Activated naive CD4-positive, alpha-beta T cell treated with anti-CD3 and anti-CD28 coated beads, Interleukin-2, amount 50 U/mL, for 24 hours (primary cell): ENCODE measurements around the gene TIMP2.
"Not testable (repeated sequence)": the region's sequence is repeated elsewhere in the genome, so short reads cannot be mapped to it uniquely, and the experiment has no call there.

Experiments used
- H3K27ac Mint-ChIP-seq: one replicate; pipeline ENCODE4 v1.8.0; 2021; ENCODE audit warnings: mild to moderate bottlenecking, mixed read lengths
- H3K27me3 Mint-ChIP-seq: one replicate; pipeline ENCODE4 v1.8.0; 2021; ENCODE audit warnings: mixed read lengths
- H3K36me3 Mint-ChIP-seq: one replicate; pipeline ENCODE4 v1.8.0; 2021; ENCODE audit warnings: mixed read lengths
- H3K4me1 Mint-ChIP-seq: one replicate; pipeline ENCODE4 v1.8.0; 2021; ENCODE audit warnings: mixed read lengths
- H3K4me3 Mint-ChIP-seq: one replicate; pipeline ENCODE4 v1.8.0; 2021; ENCODE audit warnings: mild to moderate bottlenecking, mixed read lengths
- H3K9me3 Mint-ChIP-seq: one replicate; pipeline ENCODE4 v1.8.0; 2021; ENCODE audit warnings: mixed read lengths

Gene TIMP2

DNA sequence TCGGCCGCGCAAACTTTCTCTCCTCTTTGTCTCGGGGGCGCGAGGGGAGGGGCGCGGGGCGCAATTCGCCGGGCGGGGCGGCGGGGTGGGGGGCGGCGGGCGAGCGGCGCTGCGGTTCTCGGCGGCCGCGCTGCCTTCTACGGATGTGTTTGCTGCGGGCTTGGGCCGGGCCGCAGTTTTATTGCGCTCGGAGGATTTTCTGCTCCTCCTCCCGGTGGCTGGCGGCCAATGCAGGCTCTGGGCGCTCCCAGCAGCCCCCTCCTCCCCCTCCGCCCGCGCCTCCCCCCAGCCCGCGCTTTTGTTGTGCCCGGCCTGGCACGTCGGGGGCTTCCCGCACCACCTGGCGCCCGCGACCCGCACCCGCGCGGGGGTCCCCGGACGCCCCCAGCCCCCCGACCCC, at the start of gene TIMP2:
Gene TIMP2, minus strand, starts transcription at position 154 of the 400 bp plus-strand sequence. CDS start 299 bp downstream, outside the sequence.
- Mint-ChIP-seq H3K36me3 (no peaks in the 10 kb centered on the region), H3K27ac (no peak within 1 kb of the TSS), H3K4me3 (peak within 1 kb of the TSS; percentile 42), H3K27me3 (peaks cover 5% of the 10 kb centered on the region), H3K9me3 (no peaks in the 10 kb centered on the region), H3K4me1 (peaks cover 13% of the 10 kb centered on the region)

DNA sequence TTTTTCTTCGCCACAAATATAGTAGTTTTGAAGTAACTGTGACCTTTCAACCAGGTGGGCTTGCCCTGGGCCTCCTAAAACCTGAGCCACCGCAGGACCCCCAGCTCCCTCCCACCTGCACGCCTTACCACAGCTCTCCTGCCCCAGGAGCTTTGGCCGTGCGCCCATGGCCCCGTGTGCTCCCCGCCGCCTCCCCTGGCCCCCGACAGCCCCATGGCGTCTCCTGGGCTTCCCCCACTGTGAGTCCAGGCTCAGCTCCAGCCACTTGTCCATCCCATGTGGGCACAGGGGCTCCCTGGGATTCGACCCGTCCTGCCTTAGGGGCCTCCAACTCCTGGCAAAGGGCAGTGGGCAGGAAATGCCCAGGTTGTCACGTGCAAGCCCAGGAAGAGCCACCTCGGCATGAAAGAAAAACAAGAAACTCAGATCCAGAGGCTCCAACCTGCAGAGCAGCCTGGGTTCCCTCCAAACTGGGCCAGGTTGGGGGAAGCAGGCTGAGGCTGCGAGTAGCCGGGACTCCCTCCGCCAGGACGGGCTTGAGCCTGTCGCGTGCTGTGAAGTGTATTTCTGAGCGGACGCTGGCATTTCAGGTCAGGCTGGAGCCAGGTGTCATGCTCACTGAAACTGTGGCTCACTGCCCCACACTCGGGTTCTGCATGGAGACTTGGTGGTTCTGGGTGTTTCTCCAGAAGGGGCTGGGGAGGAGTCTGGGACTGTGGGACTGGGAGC, 48.8 kb upstream of the TIMP2 start:
- Mint-ChIP-seq H3K36me3 (peaks cover 1% of the 10 kb centered on the region), H3K9me3 (no peaks in the 10 kb centered on the region), H3K27me3 (no peaks in the 10 kb centered on the region), H3K4me3 (no peak overlapping the region), H3K4me1 (peaks cover 35% of the 10 kb centered on the region), H3K27ac (no peak overlapping the region)

- Mint-ChIP-seq H3K4me1 (peaks cover 33% of the 10 kb centered on the region), H3K4me3 (no peak overlapping the region), H3K27me3 (no peaks in the 10 kb centered on the region), H3K9me3 (no peaks in the 10 kb centered on the region), H3K36me3 (peaks cover 1% of the 10 kb centered on the region), H3K27ac (no peak overlapping the region)
These were observed 48.0 kb upstream of the TIMP2 start for GRCh38 chr17:78973196-78973595.

GRCh38 chr17:78972507-78973105, 47.4 kb upstream of the TIMP2 start:
- H3K27ac Mint-ChIP-seq = peak overlapping the region; percentile 77
- no peaks in the 10 kb centered on the region for H3K27me3 Mint-ChIP-seq
- peaks cover 1% of the 10 kb centered on the region for H3K36me3 Mint-ChIP-seq
- H3K9me3 Mint-ChIP-seq = no peaks in the 10 kb centered on the region
- H3K4me1 Mint-ChIP-seq = peaks cover 27% of the 10 kb centered on the region
- no peak overlapping the region for H3K4me3 Mint-ChIP-seq

DNA sequence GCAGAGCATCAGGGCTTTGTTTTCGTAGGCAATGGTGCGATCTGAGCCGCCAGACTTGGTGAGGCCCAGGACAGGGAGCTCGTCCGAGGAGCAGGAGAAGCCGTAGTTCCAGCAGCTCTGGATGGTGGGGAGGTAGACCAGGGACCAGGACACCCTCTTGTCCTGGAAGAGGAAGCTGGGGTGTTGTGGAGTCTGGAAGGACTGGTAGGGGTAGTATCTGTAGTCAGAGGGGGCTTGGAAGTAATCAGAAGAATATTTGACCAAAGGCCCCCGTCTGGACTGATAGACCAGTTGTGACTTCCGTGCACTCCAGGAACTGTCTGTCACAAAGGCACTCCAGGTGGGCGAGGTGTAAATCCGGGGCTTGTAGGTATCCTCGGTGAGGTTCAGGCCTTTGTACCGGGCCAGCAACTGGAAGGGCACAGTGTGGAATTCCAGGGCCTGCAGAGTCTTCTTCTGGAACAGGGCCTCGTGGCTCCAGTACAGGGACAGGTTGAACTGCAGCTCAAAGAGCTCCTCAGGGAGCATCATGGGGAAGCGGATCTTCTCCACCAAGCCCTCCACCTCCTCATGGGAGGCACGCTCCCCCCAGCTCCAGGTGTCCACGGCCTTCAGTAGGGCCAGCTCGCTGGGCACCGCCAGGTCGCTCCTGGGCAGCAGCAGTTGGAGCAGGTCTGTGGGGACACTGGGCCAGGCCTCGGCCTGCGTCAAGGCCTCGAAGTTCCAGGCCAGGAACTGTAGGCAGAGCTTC, 46.7 kb upstream of the TIMP2 start:
- Mint-ChIP-seq H3K36me3 (peaks cover 1% of the 10 kb centered on the region), H3K27me3 (no peaks in the 10 kb centered on the region), H3K4me3 (no peak overlapping the region), H3K4me1 (peaks cover 21% of the 10 kb centered on the region), H3K27ac (no peak overlapping the region), H3K9me3 (no peaks in the 10 kb centered on the region)

DNA sequence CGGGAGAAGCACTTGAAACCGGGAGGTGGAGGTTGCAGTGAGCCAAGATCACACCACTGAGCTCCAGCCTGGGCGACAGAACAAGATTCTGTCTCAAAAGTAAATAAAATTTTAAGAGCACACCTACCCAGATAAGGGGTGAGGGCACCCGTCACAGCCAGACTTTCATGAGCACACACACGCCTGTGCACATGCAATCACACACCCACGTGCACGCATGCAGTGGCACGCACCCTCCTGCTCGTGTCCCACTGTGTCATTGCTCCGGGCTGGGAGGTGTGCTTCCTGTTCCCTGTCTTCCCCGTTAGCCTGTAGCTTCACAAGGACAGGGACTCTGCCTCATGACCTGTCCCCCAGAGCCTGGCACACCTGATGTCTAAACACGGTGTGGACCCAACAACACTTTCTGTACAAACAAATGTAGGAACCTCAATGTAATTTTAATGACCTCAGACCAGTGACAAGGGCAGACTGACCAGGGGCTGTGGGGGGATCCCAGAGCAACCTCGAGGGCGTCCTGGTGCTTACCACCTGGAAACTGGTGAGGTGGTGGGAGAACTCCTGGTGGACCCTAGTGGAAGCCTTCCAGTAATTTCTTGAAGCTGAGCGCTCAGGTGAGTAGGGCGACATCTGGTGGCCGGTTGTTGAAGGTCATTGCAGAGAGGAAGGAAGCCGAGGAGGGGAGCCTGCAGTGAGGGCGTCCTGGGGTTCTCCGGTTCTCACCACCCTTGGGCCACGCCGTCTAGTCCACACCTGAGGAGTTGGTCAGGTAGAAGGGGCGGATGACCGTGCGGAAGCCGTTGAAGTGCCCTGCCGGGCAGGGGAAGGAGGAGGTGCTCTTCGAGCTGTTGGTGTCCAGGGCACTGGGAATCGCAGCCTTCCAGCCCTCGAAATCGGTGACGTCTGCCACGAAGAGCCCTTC, 45.9 kb upstream of the TIMP2 start:
- Mint-ChIP-seq H3K27me3 (no peaks in the 10 kb centered on the region), H3K36me3 (peaks cover 1% of the 10 kb centered on the region), H3K27ac (peak overlapping the region; percentile 59), H3K4me1 (peaks cover 16% of the 10 kb centered on the region), H3K4me3 (no peak overlapping the region), H3K9me3 (no peaks in the 10 kb centered on the region)

DNA sequence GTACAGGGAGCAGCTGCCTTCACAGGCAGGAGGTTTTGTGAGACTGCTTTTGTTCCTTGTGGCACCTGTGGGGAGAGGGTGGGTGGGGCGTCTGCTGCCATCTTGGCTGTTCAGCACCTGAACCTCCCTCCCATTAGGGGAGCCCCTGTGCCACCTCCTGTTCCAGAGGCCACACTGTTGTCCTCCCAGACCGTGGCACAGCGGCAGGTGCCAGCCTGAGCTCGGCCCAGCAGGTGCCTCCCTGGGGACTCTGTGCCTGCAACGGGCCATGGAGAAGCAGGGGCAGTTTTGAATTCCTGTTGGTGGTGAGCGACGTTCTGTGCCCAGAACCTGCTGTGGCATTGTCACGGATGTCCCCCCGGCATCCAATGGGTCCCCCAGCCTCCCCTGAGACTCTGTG, 44.7 kb upstream of the TIMP2 start:
- H3K9me3 Mint-ChIP-seq = no peaks in the 10 kb centered on the region
- H3K4me1 Mint-ChIP-seq = peaks cover 12% of the 10 kb centered on the region
- peaks cover 1% of the 10 kb centered on the region for H3K36me3 Mint-ChIP-seq
- no peak overlapping the region for H3K27ac Mint-ChIP-seq
- no peaks in the 10 kb centered on the region for H3K27me3 Mint-ChIP-seq
- H3K4me3 Mint-ChIP-seq = no peak overlapping the region

DNA sequence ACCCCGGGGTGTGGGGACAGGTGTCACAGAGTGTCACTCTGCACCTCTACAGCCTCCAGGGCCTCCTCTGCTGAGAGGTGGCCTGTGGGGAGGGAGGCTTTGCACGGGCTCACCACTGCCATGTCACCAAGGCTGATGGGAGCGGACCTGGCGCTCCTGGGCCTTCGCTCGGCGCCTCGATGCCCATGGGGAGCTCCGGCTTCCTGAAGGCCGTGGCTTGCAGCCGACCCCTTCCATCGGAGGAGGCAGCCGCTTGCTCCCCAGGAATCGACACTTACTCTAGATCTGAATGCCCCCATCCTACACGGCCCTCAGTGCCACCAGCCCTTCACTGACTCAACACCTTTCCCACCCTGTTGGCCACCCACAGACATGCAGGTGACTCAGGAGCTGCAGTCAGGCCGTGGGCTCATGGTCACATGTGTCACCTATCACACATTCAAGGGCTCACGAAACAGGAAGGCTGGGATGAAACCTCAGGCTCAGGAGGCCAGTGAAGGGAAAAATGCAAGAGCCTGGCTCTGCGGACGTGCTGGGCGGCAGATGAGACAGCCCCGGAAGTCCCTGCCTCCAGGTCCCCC, 42.7 kb upstream of the TIMP2 start:
- no peak overlapping the region for H3K27ac Mint-ChIP-seq
- H3K36me3 Mint-ChIP-seq = peaks cover 1% of the 10 kb centered on the region
- H3K27me3 Mint-ChIP-seq = no peaks in the 10 kb centered on the region
- H3K4me3 Mint-ChIP-seq = no peak overlapping the region
- peaks cover 12% of the 10 kb centered on the region for H3K4me1 Mint-ChIP-seq
- H3K9me3 Mint-ChIP-seq = no peaks in the 10 kb centered on the region

- H3K4me1 Mint-ChIP-seq = peaks cover 12% of the 10 kb centered on the region
- H3K36me3 Mint-ChIP-seq = peaks cover 1% of the 10 kb centered on the region
These were observed 41.9 kb upstream of the TIMP2 start for GRCh38 chr17:78966910-78967600.

DNA sequence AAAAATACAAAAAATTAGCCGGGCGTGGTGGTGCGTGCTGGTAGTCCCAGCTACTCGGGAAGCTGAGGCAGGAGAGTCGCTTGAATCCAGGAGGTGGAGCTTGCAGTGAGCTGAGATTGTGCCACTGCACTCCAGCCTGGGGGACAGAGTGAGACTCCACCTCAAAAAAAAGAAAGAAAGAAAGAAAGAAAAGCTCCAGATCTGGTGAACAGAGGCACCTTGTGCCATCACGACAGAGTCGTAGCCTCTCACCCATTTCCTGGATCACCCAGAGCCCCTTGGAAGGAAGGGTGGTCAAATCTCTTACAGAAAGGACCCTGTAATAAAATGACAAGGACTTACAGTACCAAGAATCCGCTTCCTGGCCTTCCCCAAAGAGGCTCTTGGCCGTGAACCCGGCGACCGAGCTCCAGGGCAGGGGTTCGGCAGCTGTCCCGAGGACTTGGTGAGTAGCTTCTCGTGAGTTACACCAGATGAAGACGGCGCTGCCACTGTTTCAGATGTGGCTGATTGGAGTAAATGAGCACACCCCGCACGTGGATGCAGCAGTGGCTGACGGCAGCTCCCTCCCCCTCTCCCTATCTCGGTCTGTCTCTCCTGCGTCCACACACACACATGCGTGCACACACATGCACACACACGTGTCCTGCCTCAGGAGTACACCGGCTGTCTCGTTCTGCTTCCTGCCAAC, 41.1 kb upstream of the TIMP2 start:
- Mint-ChIP-seq H3K27me3 (no peaks in the 10 kb centered on the region), H3K4me3 (no peak overlapping the region), H3K27ac (no peak overlapping the region), H3K4me1 (peaks cover 9% of the 10 kb centered on the region), H3K9me3 (no peaks in the 10 kb centered on the region), H3K36me3 (no peaks in the 10 kb centered on the region)

More at GRCh38 chr17:78966910-78967600, 41.9 kb upstream of the TIMP2 start:
- Mint-ChIP-seq H3K9me3 (no peaks in the 10 kb centered on the region), H3K4me3 (no peak overlapping the region), H3K27me3 (no peaks in the 10 kb centered on the region), H3K27ac (no peak overlapping the region)

GRCh38 chr17:78965491-78965924, 40.3 kb upstream of the TIMP2 start:
- Mint-ChIP-seq H3K36me3 (no peaks in the 10 kb centered on the region), H3K4me3 (no peak overlapping the region), H3K27ac (no peak overlapping the region), H3K9me3 (no peaks in the 10 kb centered on the region), H3K27me3 (no peaks in the 10 kb centered on the region), H3K4me1 (peaks cover 4% of the 10 kb centered on the region)

- no peaks in the 10 kb centered on the region for H3K9me3 Mint-ChIP-seq
- H3K4me1 Mint-ChIP-seq = no peaks in the 10 kb centered on the region
- H3K36me3 Mint-ChIP-seq = no peaks in the 10 kb centered on the region
- H3K27me3 Mint-ChIP-seq = no peaks in the 10 kb centered on the region
- H3K27ac Mint-ChIP-seq = no peak overlapping the region
- H3K4me3 Mint-ChIP-seq = no peak overlapping the region
These were observed 38.2 kb upstream of the TIMP2 start for GRCh38 chr17:78963378-78963777.

DNA sequence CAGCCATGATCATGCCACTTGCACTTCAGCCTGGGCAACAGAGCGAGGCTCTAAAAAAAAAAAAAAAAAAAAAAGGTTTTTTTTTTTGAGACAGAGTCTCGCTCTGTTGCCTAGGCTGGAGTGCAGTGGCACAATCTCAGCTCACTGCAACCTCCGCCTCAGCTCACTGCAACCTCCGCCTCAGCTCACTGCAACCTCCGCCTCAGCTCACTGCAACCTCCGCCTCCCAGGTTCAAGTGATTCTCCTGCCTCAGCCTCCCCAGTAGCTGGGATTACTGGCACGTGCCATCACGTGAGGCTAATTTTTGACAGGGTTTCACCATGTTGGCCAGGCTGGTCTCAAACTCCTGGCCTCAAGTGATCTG, 37.8 kb upstream of the TIMP2 start:
- H3K4me3 Mint-ChIP-seq, H3K27ac Mint-ChIP-seq, H3K36me3 Mint-ChIP-seq, H3K4me1 Mint-ChIP-seq, H3K27me3 Mint-ChIP-seq, H3K9me3 Mint-ChIP-seq: not testable (repeated sequence)

DNA sequence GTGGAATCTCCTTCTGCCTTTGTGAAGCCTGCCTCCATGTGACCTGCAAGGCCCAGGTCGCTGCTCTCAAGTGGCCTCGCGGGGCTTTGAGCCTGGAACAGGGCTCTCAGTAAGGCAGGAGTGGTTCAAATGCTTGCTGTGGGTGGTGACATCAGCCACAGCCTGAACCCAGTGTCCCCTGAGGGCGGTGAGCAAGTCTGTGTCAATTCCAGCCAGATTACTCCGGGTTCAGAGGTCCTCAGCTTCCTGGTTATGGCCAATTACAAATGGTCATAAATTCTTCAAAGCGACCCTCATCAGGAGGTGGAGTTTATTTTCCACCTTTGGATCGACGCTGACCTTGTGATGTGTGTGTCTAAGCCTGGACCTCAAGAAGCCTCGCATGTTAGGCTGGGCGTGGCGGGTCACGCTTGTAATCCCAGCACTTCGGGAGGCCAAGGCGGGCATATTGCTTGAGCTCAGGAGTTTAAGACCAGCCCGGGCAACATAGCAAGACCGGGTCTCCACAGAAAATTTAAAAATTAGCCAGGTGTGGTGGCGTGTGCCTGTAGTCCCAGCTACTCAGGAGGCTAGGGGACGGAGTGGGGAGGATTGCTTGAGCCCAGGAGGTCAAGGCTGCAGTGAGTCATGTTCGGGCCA, 37.3 kb upstream of the TIMP2 start:
- Mint-ChIP-seq H3K27me3 (no peaks in the 10 kb centered on the region), H3K36me3 (no peaks in the 10 kb centered on the region), H3K27ac (no peak overlapping the region), H3K4me3 (no peak overlapping the region), H3K4me1 (no peaks in the 10 kb centered on the region), H3K9me3 (no peaks in the 10 kb centered on the region)
